GM12875 (cell line): Measurements from ENCODE around the gene TMTC3.

ENCODE experiments used
- H3K4me3 ChIP-seq: one replicate; pipeline ENCODE4 v1.5.1; 2011; ENCODE audit warnings: low read depth, low read length, control low read depth
- TF ChIP-seq, protein P1 (sequence below): IDR thresholded peaks from 2 replicates; pipeline ENCODE4 v1.5.1; 2011; ENCODE audit warnings: low read depth, mild to moderate bottlenecking, control low read depth, inconsistent platforms, low read length, moderate library complexity, borderline replicate concordance; ENCODE audit not compliant: insufficient read depth

TMTC3 gene

DNA sequence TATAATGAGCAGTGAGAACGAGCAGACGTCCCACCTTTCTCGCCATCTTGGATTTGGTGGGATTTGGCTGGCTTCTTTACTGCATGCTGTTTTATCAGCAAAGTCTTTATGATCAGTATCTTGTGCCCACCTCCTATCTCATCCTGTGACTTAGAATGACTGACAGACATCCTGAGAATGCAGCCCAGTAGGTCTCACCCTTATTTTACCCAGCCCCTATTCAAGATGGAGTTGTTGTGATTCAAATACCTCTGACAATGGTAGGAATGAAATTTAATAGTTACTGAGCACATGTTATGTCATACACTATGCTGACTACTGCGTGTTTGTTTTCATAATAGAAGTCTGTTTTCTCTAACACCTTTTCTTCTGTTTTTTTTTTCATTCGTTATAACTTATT lies 1.9 kb downstream of the TMTC3 start:
- TF ChIP-seq, protein P1, sequence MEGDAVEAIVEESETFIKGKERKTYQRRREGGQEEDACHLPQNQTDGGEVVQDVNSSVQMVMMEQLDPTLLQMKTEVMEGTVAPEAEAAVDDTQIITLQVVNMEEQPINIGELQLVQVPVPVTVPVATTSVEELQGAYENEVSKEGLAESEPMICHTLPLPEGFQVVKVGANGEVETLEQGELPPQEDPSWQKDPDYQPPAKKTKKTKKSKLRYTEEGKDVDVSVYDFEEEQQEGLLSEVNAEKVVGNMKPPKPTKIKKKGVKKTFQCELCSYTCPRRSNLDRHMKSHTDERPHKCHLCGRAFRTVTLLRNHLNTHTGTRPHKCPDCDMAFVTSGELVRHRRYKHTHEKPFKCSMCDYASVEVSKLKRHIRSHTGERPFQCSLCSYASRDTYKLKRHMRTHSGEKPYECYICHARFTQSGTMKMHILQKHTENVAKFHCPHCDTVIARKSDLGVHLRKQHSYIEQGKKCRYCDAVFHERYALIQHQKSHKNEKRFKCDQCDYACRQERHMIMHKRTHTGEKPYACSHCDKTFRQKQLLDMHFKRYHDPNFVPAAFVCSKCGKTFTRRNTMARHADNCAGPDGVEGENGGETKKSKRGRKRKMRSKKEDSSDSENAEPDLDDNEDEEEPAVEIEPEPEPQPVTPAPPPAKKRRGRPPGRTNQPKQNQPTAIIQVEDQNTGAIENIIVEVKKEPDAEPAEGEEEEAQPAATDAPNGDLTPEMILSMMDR = no peak
- no peak overlapping the region for H3K4me3 ChIP-seq

- H3K4me3 ChIP-seq = no peak overlapping the region
- TF ChIP-seq, protein P1 = no peak
Observed at GRCh38 chr12:88144546-88145468, 2.7 kb downstream of the TMTC3 start.

DNA sequence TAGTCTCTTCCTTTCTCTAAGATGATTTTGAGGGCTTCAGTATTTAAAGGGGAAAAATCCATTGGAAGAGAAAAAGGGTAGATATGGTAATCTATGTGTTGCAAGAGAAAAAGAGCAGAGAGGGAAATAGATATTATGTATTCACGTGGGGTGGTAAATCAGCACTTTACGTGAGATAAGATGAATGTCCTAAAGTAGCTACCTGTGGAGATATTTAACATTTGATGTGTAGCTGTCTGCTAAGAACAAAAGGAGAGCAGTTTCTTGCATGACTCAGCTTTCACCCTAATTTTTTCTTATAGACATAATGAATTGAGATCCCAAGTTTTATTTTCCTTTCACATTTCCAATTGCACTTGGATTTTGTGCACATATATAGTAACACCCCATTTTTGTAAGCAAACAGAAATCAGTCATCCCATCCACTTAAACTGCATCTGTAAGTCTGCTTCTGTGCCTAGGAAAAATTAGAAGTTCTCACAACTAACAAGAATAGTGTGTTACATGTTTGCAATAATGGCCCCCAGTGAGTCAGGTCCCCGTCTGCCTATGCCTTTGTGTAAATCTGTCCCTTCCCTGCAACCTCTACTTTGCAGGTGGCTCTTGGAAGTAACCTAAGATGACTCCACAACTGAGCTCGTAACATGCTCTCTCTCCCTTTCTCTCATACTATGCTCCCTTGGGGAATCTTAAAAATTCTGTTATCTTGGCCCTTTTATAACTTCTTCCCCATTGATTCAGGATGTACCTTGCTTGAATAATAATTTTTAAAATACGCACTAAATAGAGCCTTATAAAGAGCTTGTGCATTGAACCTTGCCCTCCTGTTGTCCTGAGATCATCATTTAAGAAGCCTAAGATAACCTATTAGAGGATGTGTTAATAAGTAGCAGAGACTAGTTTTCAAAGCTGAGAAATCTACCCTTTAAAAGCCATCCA lies 3.7 kb downstream of the TMTC3 start:
- TF ChIP-seq, protein P1 = no peak
- no peak overlapping the region for H3K4me3 ChIP-seq

GRCh38 chr12:88150063-88150462 lies 8.0 kb downstream of the TMTC3 start:
- TF ChIP-seq, protein P1 = no peak
- no peak overlapping the region for H3K4me3 ChIP-seq

- TF ChIP-seq, protein P1 = no peak
- no peak overlapping the region for H3K4me3 ChIP-seq
Observed at GRCh38 chr12:88153959-88154358, 11.9 kb downstream of the TMTC3 start.

DNA sequence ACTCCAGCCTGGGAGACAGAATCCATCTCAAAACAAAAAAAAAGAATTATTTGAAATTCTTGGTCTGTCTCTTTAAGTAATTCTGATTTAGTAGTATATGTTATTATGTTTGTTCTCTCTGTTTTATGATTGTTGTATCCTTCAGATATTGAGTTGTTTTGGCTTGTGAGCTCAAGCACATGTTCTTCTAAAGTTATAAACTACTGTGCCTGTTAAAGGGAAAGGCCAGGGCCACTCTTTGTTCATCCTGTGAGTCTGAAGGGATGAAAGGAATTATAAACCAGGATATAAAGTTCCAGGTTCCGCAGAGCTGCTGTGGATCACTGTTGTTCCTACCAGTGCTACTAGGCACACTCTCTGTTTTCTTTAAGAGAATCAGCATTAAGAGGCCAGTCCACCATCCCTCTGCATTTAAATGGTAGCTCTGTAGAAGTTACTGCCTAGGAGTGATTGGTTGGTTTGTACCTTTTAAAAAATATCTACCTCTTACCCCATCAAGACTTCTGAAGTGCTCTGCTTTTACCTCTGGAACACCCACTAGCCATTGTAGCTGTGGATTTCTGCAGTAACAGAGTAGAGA lies 14.1 kb downstream of the TMTC3 start:
- TF ChIP-seq, protein P1 = no peak
- H3K4me3 ChIP-seq = no peak overlapping the region
